T-helper 17 cell (primary cell): ENCODE data around the gene IFITM10. TPM values are rescaled to one million over a fixed set of nuclear protein-coding genes. Genes with fewer than 3 reads are reported as not detected.

Source experiments
- ATAC-seq: fragments of 150-1000 bp; cut with Tn5 transposase; 2 replicates; pipeline ENCODE4 v1.10.0; 2021; ENCODE audit warnings: mild to moderate bottlenecking, moderate library complexity
- DNase-seq, 3 donors: peaks; one replicate each; pipeline versions ENCODE4 v3.0.0 to v3.0.0-alpha.2; 2020 to 2021
- H3K9me3 ChIP-seq: one replicate; pipeline ENCODE4 v1.7.0; 2013; ENCODE audit warnings: low read length, mild to moderate bottlenecking; ENCODE audit not compliant: control insufficient read depth, poor library complexity, severe bottlenecking
- H3K27ac Mint-ChIP-seq: one replicate; pipeline ENCODE4 v1.8.0; 2022; ENCODE audit warnings: mild to moderate bottlenecking, moderate library complexity, mixed read lengths
- H3K27me3 Mint-ChIP-seq: one replicate; pipeline ENCODE4 v1.8.0; 2022; ENCODE audit warnings: mixed read lengths
- H3K36me3 Mint-ChIP-seq: one replicate; pipeline ENCODE4 v1.8.0; 2022; ENCODE audit warnings: low read depth, mixed read lengths
- H3K4me1 Mint-ChIP-seq: one replicate; pipeline ENCODE4 v1.8.0; 2022; ENCODE audit warnings: mild to moderate bottlenecking, mixed read lengths
- H3K4me3 Mint-ChIP-seq: one replicate; pipeline ENCODE4 v1.8.0; 2022; ENCODE audit warnings: mild to moderate bottlenecking, moderate library complexity, mixed read lengths
- total RNA-seq, 4 donors: library from RNA in 2 of 4; stranded (reverse) in 2 of 4; gene quantifications; one replicate each; pipeline ENCODE4 v1.2.3 and lab custom pipeline; 2022 to 2026

IFITM10 gene
- total RNA-seq, 2 donors from 2014 or later = 0.78 to 0.90 TPM

GRCh38 chr11:1740786-1741530 lies 9.4 kb downstream of the IFITM10 start:
- H3K9me3 ChIP-seq = peaks cover 2% of the 10 kb centered on the region
- H3K27ac Mint-ChIP-seq = no peak overlapping the region
- DNase-seq = no peak
- peaks cover 4% of the 10 kb centered on the region for H3K4me1 Mint-ChIP-seq
- H3K36me3 Mint-ChIP-seq = peaks cover 6% of the 10 kb centered on the region
- H3K27me3 Mint-ChIP-seq = peaks cover 6% of the 10 kb centered on the region
- no peak for ATAC-seq
- no peak overlapping the region for H3K4me3 Mint-ChIP-seq

- no peak for ATAC-seq
- H3K4me3 Mint-ChIP-seq = no peak overlapping the region
Observed at GRCh38 chr11:1739576-1739975, 10.8 kb downstream of the IFITM10 start.

GRCh38 chr11:1738380-1738779 lies 12.0 kb downstream of the IFITM10 start:
- Mint-ChIP-seq H3K4me3 (no peak overlapping the region), H3K4me1 (peaks cover 12% of the 10 kb centered on the region), H3K36me3 (peaks cover 6% of the 10 kb centered on the region), H3K27ac (no peak overlapping the region), H3K27me3 (peaks cover 17% of the 10 kb centered on the region)
- DNase-seq = no peak
- peaks cover 2% of the 10 kb centered on the region for H3K9me3 ChIP-seq
- no peak for ATAC-seq

More at GRCh38 chr11:1739576-1739975, 10.8 kb downstream of the IFITM10 start:
- Mint-ChIP-seq H3K4me1 (peaks cover 4% of the 10 kb centered on the region), H3K27ac (no peak overlapping the region), H3K36me3 (peaks cover 6% of the 10 kb centered on the region), H3K27me3 (peaks cover 6% of the 10 kb centered on the region)
- DNase-seq = no peak
- H3K9me3 ChIP-seq = peaks cover 2% of the 10 kb centered on the region

GRCh38 chr11:1737080-1737757 lies 13.2 kb downstream of the IFITM10 start:
- H3K4me1 Mint-ChIP-seq = peaks cover 12% of the 10 kb centered on the region
- peaks cover 2% of the 10 kb centered on the region for H3K9me3 ChIP-seq
- peaks cover 6% of the 10 kb centered on the region for H3K36me3 Mint-ChIP-seq
- no peak overlapping the region for H3K4me3 Mint-ChIP-seq
- DNase-seq (no peak), ATAC-seq (no peak)
- H3K27ac Mint-ChIP-seq = no peak overlapping the region
- peaks cover 29% of the 10 kb centered on the region for H3K27me3 Mint-ChIP-seq

GRCh38 chr11:1736447-1736992 lies 13.9 kb downstream of the IFITM10 start:
- no peak for DNase-seq
- Mint-ChIP-seq H3K27me3 (peaks cover 36% of the 10 kb centered on the region), H3K27ac (no peak overlapping the region)

GRCh38 chr11:1735271-1735670 lies 15.1 kb downstream of the IFITM10 start:
- peaks cover 2% of the 10 kb centered on the region for H3K9me3 ChIP-seq
- Mint-ChIP-seq H3K4me3 (no peak overlapping the region), H3K36me3 (peaks cover 6% of the 10 kb centered on the region), H3K27me3 (peaks cover 45% of the 10 kb centered on the region), H3K4me1 (peaks cover 12% of the 10 kb centered on the region), H3K27ac (no peak overlapping the region)
- DNase-seq = no peak
- no peak for ATAC-seq

More at GRCh38 chr11:1736447-1736992, 13.9 kb downstream of the IFITM10 start:
- H3K4me1 Mint-ChIP-seq = peaks cover 12% of the 10 kb centered on the region
- peaks cover 6% of the 10 kb centered on the region for H3K36me3 Mint-ChIP-seq
- H3K9me3 ChIP-seq = peaks cover 2% of the 10 kb centered on the region
- ATAC-seq = no peak
- no peak overlapping the region for H3K4me3 Mint-ChIP-seq

- H3K4me1 Mint-ChIP-seq = peaks cover 12% of the 10 kb centered on the region
- no peak overlapping the region for H3K27ac Mint-ChIP-seq
- DNase-seq (no peak), ATAC-seq (no peak)
- peaks cover 2% of the 10 kb centered on the region for H3K9me3 ChIP-seq
- H3K36me3 Mint-ChIP-seq = peaks cover 6% of the 10 kb centered on the region
- peaks cover 48% of the 10 kb centered on the region for H3K27me3 Mint-ChIP-seq
- no peak overlapping the region for H3K4me3 Mint-ChIP-seq
Observed at GRCh38 chr11:1734641-1735081, 15.7 kb downstream of the IFITM10 start.

- Mint-ChIP-seq H3K4me3 (no peak overlapping the region), H3K36me3 (peaks cover 6% of the 10 kb centered on the region), H3K27me3 (peaks cover 45% of the 10 kb centered on the region), H3K4me1 (peaks cover 8% of the 10 kb centered on the region), H3K27ac (peak overlapping the region; percentile 69)
- DNase-seq (no peak), ATAC-seq (no peak)
- H3K9me3 ChIP-seq = peaks cover 2% of the 10 kb centered on the region
Observed at GRCh38 chr11:1733716-1734640, 16.4 kb downstream of the IFITM10 start.

GRCh38 chr11:1733009-1733715 lies 17.2 kb downstream of the IFITM10 start:
- DNase-seq (no peak), ATAC-seq (no peak)
- peaks cover 53% of the 10 kb centered on the region for H3K27me3 Mint-ChIP-seq
- H3K36me3 Mint-ChIP-seq = peaks cover 9% of the 10 kb centered on the region
- peaks cover 2% of the 10 kb centered on the region for H3K9me3 ChIP-seq
- H3K27ac Mint-ChIP-seq = no peak overlapping the region
- H3K4me3 Mint-ChIP-seq = no peak overlapping the region
- peaks cover 10% of the 10 kb centered on the region for H3K4me1 Mint-ChIP-seq

- H3K27me3 Mint-ChIP-seq = peaks cover 59% of the 10 kb centered on the region
- H3K4me3 Mint-ChIP-seq = no peak overlapping the region
- DNase-seq (no peak), ATAC-seq (no peak)
- H3K9me3 ChIP-seq = peaks cover 2% of the 10 kb centered on the region
- peaks cover 10% of the 10 kb centered on the region for H3K4me1 Mint-ChIP-seq
- H3K36me3 Mint-ChIP-seq = peaks cover 9% of the 10 kb centered on the region
- H3K27ac Mint-ChIP-seq = no peak overlapping the region
Observed at GRCh38 chr11:1732418-1733008, 17.9 kb downstream of the IFITM10 start.

GRCh38 chr11:1731451-1732059 lies 18.8 kb downstream of the IFITM10 start:
- DNase-seq (no peak), ATAC-seq (no peak)
- Mint-ChIP-seq H3K27ac (no peak overlapping the region), H3K4me1 (peaks cover 13% of the 10 kb centered on the region), H3K27me3 (peaks cover 68% of the 10 kb centered on the region), H3K36me3 (peaks cover 7% of the 10 kb centered on the region), H3K4me3 (no peak overlapping the region)
- no peaks in the 10 kb centered on the region for H3K9me3 ChIP-seq
